ENCODE measurements around the gene NCK1.

DNA sequence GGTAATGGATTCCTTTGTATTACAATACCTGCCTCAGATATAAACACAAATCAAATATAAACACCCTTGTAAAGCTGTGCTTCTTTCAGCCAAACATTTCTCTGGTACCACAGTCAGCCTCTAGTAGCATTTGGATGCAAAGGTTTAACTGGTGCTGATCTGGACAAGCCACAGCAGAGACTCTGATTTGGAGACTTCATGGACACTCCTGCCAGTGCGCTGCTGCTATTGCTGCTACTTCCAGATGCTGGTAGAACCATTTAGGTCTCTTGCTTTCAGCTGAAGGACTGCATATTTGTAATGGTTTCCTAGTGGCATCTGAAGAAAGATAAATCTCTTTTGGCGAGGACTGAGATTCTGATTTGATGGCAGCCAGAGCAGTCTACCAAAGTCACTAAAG is 36.9 kb downstream of the NCK1 start:
- TF ChIP-seq POLR2A (IDR thresholded peaks at IDR 0.05; ENCODE audit: low read length) (no peak), NPAS2 (CRISPR knock-in tag; IDR thresholded peaks at IDR 0.05; ENCODE audit: borderline replicate concordance) (no peak)
- TF ChIP-seq, protein P1, sequence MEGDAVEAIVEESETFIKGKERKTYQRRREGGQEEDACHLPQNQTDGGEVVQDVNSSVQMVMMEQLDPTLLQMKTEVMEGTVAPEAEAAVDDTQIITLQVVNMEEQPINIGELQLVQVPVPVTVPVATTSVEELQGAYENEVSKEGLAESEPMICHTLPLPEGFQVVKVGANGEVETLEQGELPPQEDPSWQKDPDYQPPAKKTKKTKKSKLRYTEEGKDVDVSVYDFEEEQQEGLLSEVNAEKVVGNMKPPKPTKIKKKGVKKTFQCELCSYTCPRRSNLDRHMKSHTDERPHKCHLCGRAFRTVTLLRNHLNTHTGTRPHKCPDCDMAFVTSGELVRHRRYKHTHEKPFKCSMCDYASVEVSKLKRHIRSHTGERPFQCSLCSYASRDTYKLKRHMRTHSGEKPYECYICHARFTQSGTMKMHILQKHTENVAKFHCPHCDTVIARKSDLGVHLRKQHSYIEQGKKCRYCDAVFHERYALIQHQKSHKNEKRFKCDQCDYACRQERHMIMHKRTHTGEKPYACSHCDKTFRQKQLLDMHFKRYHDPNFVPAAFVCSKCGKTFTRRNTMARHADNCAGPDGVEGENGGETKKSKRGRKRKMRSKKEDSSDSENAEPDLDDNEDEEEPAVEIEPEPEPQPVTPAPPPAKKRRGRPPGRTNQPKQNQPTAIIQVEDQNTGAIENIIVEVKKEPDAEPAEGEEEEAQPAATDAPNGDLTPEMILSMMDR (IDR thresholded peaks at IDR 0.05): no peak

Data from A549 (cell line).